SK-N-SH (cell line): Measurements from ENCODE around the gene DTNBP1. TPM values are rescaled to one million over a fixed set of nuclear protein-coding genes. Genes with fewer than 3 reads are reported as not detected.

Experiments
- CTCF ChIA-PET: fragments of 300-600, 350-600 bp; formaldehyde crosslinking; extraction: SDS; loops from one replicate; lab custom pipeline; 2021; lab: Yijun Ruan, JAX
- POLR2A ChIA-PET: fragments of 350-600 bp; sonication (Branson Sonifier 250); formaldehyde crosslinking; extraction: SDS; loops from one replicate; lab custom pipeline; 2020; ENCODE audit warnings: antibody characterized with exemption, inconsistent platforms; lab: Yijun Ruan, JAX
- DNase-seq: peaks from one replicate; pipeline ENCODE4 v3.0.0; 2012
- H2AFZ ChIP-seq: fragments of 200-600 bp; sonication (generic); 2 replicates; pipeline ENCODE4 v1.8.1; 2016; ENCODE audit warnings: antibody characterized with exemption, mild to moderate bottlenecking, low read depth
- H3F3A ChIP-seq: fragments of 200-600 bp; sonication (generic); replicated peaks from 2 replicates; pipeline ENCODE3; 2016; ENCODE audit warnings: antibody characterized with exemption, mild to moderate bottlenecking; ENCODE audit not compliant: insufficient read depth
- H3K27ac ChIP-seq, 2 experiments: fragments of 200-500 bp in 1 of 2; fragments of 200-600 bp in 1 of 2; sonication (Bioruptor generic) in 1 of 2; sonication (generic), shearing (Covaris generic) in 1 of 2; 2 replicates each; pipeline versions ENCODE4 v1.5.1 to v1.6.1; 2014 to 2016; ENCODE audit warnings: low read depth in 2 of 2, inconsistent platforms in 1 of 2, low read length in 1 of 2, mild to moderate bottlenecking in 1 of 2, mixed read lengths in 1 of 2
- H3K27me3 ChIP-seq: fragments of 200-600 bp; sonication (generic), shearing (Covaris generic); 2 replicates; pipeline ENCODE4 v1.6.1; 2016; ENCODE audit warnings: mixed run types; ENCODE audit not compliant: insufficient read depth
- H3K36me3 ChIP-seq, 2 experiments: fragments of 200-500 bp in 1 of 2; fragments of 200-600 bp in 1 of 2; sonication (Bioruptor generic) in 1 of 2; sonication (generic) in 1 of 2; replicated peaks in 1 of 2; 2 replicates each; pipeline versions ENCODE3 to v1.5.1; 2014 to 2016; ENCODE audit warnings: low read length in 1 of 2, mild to moderate bottlenecking in 1 of 2; ENCODE audit not compliant: insufficient read depth in 2 of 2, control insufficient read depth in 1 of 2
- H3K4me1 ChIP-seq, 2 experiments: fragments of 200-500 bp in 1 of 2; fragments of 200-600 bp in 1 of 2; sonication (Bioruptor generic) in 1 of 2; sonication (generic), shearing (Covaris generic) in 1 of 2; 2 replicates each; pipeline versions ENCODE4 v1.5.1 to v1.6.1; 2014 to 2016; ENCODE audit warnings: low read depth in 1 of 2, low read length in 1 of 2, mixed run types in 1 of 2; ENCODE audit not compliant: insufficient read depth in 2 of 2, control insufficient read depth in 1 of 2
- H3K4me2 ChIP-seq: fragments of 200-600 bp; sonication (generic), shearing (Covaris generic); 2 replicates; pipeline ENCODE4 v1.6.1; 2017; ENCODE audit warnings: mixed run types
- H3K4me3 ChIP-seq, 2 experiments: fragments of 200-500 bp in 1 of 2; fragments of 200-600 bp in 1 of 2; sonication (Bioruptor generic) in 1 of 2; sonication (generic), shearing (Covaris generic) in 1 of 2; 2 replicates each; pipeline versions ENCODE4 v1.5.1 to v1.8.1; 2014 to 2016; ENCODE audit warnings: low read depth in 2 of 2, inconsistent platforms in 1 of 2, low read length in 1 of 2, mild to moderate bottlenecking in 1 of 2, mixed read lengths in 1 of 2, moderate library complexity in 1 of 2
- H3K79me2 ChIP-seq: fragments of 200-600 bp; sonication (generic); 2 replicates; pipeline ENCODE4 v1.8.1; 2017; ENCODE audit warnings: mild to moderate bottlenecking; ENCODE audit not compliant: insufficient read depth
- H3K9ac ChIP-seq: fragments of 200-600 bp; sonication (generic); 2 replicates; pipeline ENCODE4 v1.6.1; 2017; ENCODE audit warnings: mixed run types
- H3K9me2 ChIP-seq: fragments of 200-600 bp; sonication (generic); 2 replicates; pipeline ENCODE4 v1.6.1; 2017; ENCODE audit warnings: mixed run types
- H3K9me3 ChIP-seq: fragments of 200-600 bp; sonication (generic); 2 replicates; pipeline ENCODE4 v1.6.1; 2017; ENCODE audit warnings: mixed run types, mild to moderate bottlenecking, moderate library complexity
- H4K20me1 ChIP-seq: fragments of 200-600 bp; sonication (generic); 2 replicates; pipeline ENCODE4 v1.6.1; 2017; ENCODE audit warnings: mild to moderate bottlenecking, mixed run types; ENCODE audit not compliant: insufficient read depth
- CHD2 ChIP-seq: fragments of 150-350 bp; IDR thresholded peaks from 2 replicates; pipeline ENCODE4 v1.6.1; 2018; ENCODE audit warnings: low read length; ENCODE audit not compliant: partially characterized antibody
- ELF1 ChIP-seq: IDR thresholded peaks from 2 replicates; pipeline ENCODE4 v1.4.0; 2012
- EP300 ChIP-seq, 2 experiments: IDR thresholded peaks; 2 replicates each; pipeline versions ENCODE4 v1.4.0 to v1.6.1; 2012; ENCODE audit warnings: borderline replicate concordance in 1 of 2, low read depth in 1 of 2, low read length in 1 of 2
- EZH2phosphoT487 ChIP-seq: fragments of 200-600 bp; sonication (generic); IDR thresholded peaks from 2 replicates; pipeline ENCODE4 v1.6.1; 2017; ENCODE audit warnings: low read depth, mixed run types, mild to moderate bottlenecking, antibody characterized with exemption, moderate library complexity, borderline replicate concordance
- FOXJ3 ChIP-seq: sonication (generic); formaldehyde crosslinking; IDR thresholded peaks from 2 replicates; pipeline ENCODE4 v1.5.1; 2020; ENCODE audit warnings: mild to moderate bottlenecking, missing genetic modification reagents
- GABPA ChIP-seq: IDR thresholded peaks from 2 replicates; pipeline ENCODE4 v1.4.0; 2012; ENCODE audit warnings: low read depth, mild to moderate bottlenecking
- GATA2 ChIP-seq: sonication (generic); formaldehyde crosslinking; IDR thresholded peaks from 2 replicates; pipeline ENCODE4 v1.5.0; 2020; ENCODE audit warnings: mild to moderate bottlenecking, missing genetic modification reagents
- IRF3 ChIP-seq: fragments of 150-350 bp; IDR thresholded peaks from 2 replicates; pipeline ENCODE4 v1.6.1; 2016; ENCODE audit warnings: mild to moderate bottlenecking, low read depth, low read length
- NFIC ChIP-seq: IDR thresholded peaks from 2 replicates; pipeline ENCODE4 v1.4.0; 2012; ENCODE audit warnings: borderline replicate concordance
- PBX3 ChIP-seq: IDR thresholded peaks from 2 replicates; pipeline ENCODE4; 2012
- POLR2AphosphoS5 ChIP-seq: IDR thresholded peaks from 2 replicates; pipeline ENCODE4 v1.6.1; 2012; ENCODE audit warnings: low read depth, low read length
- RCOR1 ChIP-seq: fragments of 150-350 bp; IDR thresholded peaks from 2 replicates; pipeline ENCODE4 v1.6.1; 2017; ENCODE audit warnings: antibody characterized with exemption, low read length
- RXRA ChIP-seq: IDR thresholded peaks from 2 replicates; pipeline ENCODE4 v1.4.0; 2012; ENCODE audit warnings: low read depth, mild to moderate bottlenecking, borderline replicate concordance
- SMC3 ChIP-seq: IDR thresholded peaks from 2 replicates; pipeline ENCODE4 v1.6.1; 2012; ENCODE audit warnings: low read depth, low read length, improper control_type of control experiment
- TCF12 ChIP-seq: IDR thresholded peaks from 2 replicates; pipeline ENCODE4 v1.4.0; 2012
- USF1 ChIP-seq: IDR thresholded peaks from 2 replicates; pipeline ENCODE4 v1.4.0; 2012; ENCODE audit warnings: low read depth, borderline replicate concordance
- WGBS: methylation state at CpG from one replicate; pipeline ENCODE4 v1.1.6; 2017; ENCODE audit warnings: low lambda C conversion rate; 5-methylcytosine and 5-hydroxymethylcytosine counted together
- polyA plus RNA-seq, 3 experiments: library from polyadenylated mRNA; depleted of rRNA; stranded (reverse); fragments of >200 nt; gene quantifications; 2 replicates each; pipeline ENCODE4 v1.2.3, GENCODE V29; 2012

Gene DTNBP1
- polyA plus RNA-seq, 1 of the 3 experiments (the other 2 are of a cell fraction): 19.7 TPM

- H3K27ac ChIP-seq: no peak overlapping the region
- no peaks in the 10 kb centered on the region for H3K36me3 ChIP-seq
- H3K9me2 ChIP-seq: no peaks in the 10 kb centered on the region
- H2AFZ ChIP-seq: no peak overlapping the region
- TF ChIP-seq ELF1 (no peak), PBX3 (no peak), SMC3 (no peak), POLR2AphosphoS5 (no peak), GATA2 (no peak), RXRA (no peak)
- TF ChIP-seq, all 33 proteins: peak for 0
- 92% methylated on average over 7 of the region's 7 CpGs for WGBS
- no peaks in the 10 kb centered on the region for H3K9me3 ChIP-seq
- CTCF ChIA-PET: no interaction called here
- H3K79me2 ChIP-seq: no peaks in the 10 kb centered on the region
- H3K4me1 ChIP-seq: no peaks in the 10 kb centered on the region; a peak in 1 of 4 replicates
- POLR2A ChIA-PET: no interaction called here
- no peaks in the 10 kb centered on the region for H4K20me1 ChIP-seq
- H3K4me2 ChIP-seq: no peak overlapping the region
- no peak overlapping the region for H3K4me3 ChIP-seq
- H3K27me3 ChIP-seq: no peaks in the 10 kb centered on the region
- H3K9ac ChIP-seq: no peak overlapping the region
- no peaks in the 10 kb centered on the region for H3F3A ChIP-seq
- DNase-seq: no peak
These were observed 123.0 kb downstream of the DTNBP1 start for GRCh38 chr6:15539722-15540270.

- H3F3A ChIP-seq: no peaks in the 10 kb centered on the region
- H3K9me3 ChIP-seq: no peaks in the 10 kb centered on the region
- TF ChIP-seq EP300 (IDR thresholded peaks at IDR 0.05; ENCODE audit: borderline replicate concordance in 1 of 2, low read depth in 1 of 2, low read length in 1 of 2): no peak
- TF ChIP-seq EZH2phosphoT487: no peak
- TF ChIP-seq FOXJ3 (CRISPR knock-in tag): no peak
- 97% methylated on average over 9 of the region's 9 CpGs for WGBS
- CTCF ChIA-PET: no interaction called here
- H3K27ac ChIP-seq: no peak overlapping the region
- POLR2A ChIA-PET: no interaction called here
- no peak overlapping the region for H3K4me2 ChIP-seq
- no peaks in the 10 kb centered on the region for H3K9me2 ChIP-seq
- H3K27me3 ChIP-seq: no peaks in the 10 kb centered on the region
- no peak overlapping the region for H3K4me3 ChIP-seq
- H2AFZ ChIP-seq: no peak overlapping the region
- no peaks in the 10 kb centered on the region for H3K36me3 ChIP-seq
- no peaks in the 10 kb centered on the region for H4K20me1 ChIP-seq
- no peaks in the 10 kb centered on the region for H3K79me2 ChIP-seq
- no peak overlapping the region for H3K9ac ChIP-seq
- no peak for DNase-seq
- no peaks in the 10 kb centered on the region; a peak in 1 of 4 replicates for H3K4me1 ChIP-seq
These were observed 123.9 kb downstream of the DTNBP1 start for GRCh38 chr6:15538766-15539495.

GRCh38 chr6:15538106-15538505 lies 124.7 kb downstream of the DTNBP1 start:
- WGBS: 98% methylated on average over 5 of the region's 5 CpGs
- no peak overlapping the region for H3K9ac ChIP-seq
- H3K4me2 ChIP-seq: no peak overlapping the region
- no peaks in the 10 kb centered on the region for H3K9me2 ChIP-seq
- H3K4me3 ChIP-seq: no peak overlapping the region
- no peak overlapping the region for H3K27ac ChIP-seq
- ChIA-PET POLR2A (no interaction called here), CTCF (no interaction called here)
- DNase-seq: no peak
- H3K9me3 ChIP-seq: no peaks in the 10 kb centered on the region
- no peak overlapping the region for H2AFZ ChIP-seq
- no peak for TF ChIP-seq RCOR1
- no peak for TF ChIP-seq GABPA
- no peak for TF ChIP-seq NFIC
- no peak for TF ChIP-seq CHD2
- no peak for TF ChIP-seq IRF3
- no peak for TF ChIP-seq EZH2phosphoT487
- no peak for TF ChIP-seq GATA2
- TF ChIP-seq TCF12: no peak
- TF ChIP-seq USF1: no peak
- no peak for TF ChIP-seq ELF1
- H3K36me3 ChIP-seq: no peaks in the 10 kb centered on the region
- H3F3A ChIP-seq: no peaks in the 10 kb centered on the region
- H3K79me2 ChIP-seq: no peaks in the 10 kb centered on the region
- no peaks in the 10 kb centered on the region for H4K20me1 ChIP-seq
- no peaks in the 10 kb centered on the region for H3K27me3 ChIP-seq
- H3K4me1 ChIP-seq: no peaks in the 10 kb centered on the region; a peak in 1 of 4 replicates
